Fibroblast of skin of left biceps (primary cell): Measurements from ENCODE around the gene MEX3D.
A peak's percentile ranks its signal among the peaks of the same experiment; 100 is the strongest.
"Not testable (repeated sequence)": the region's sequence is repeated elsewhere in the genome, so short reads cannot be mapped to it uniquely, and the experiment has no call there.

Source experiments
- DNase-seq, 2 experiments: peaks; one replicate each; pipeline ENCODE4 v3.0.0-alpha.2; 2013; ENCODE audit warnings: low read depth in 2 of 2

The MEX3D gene

DNA sequence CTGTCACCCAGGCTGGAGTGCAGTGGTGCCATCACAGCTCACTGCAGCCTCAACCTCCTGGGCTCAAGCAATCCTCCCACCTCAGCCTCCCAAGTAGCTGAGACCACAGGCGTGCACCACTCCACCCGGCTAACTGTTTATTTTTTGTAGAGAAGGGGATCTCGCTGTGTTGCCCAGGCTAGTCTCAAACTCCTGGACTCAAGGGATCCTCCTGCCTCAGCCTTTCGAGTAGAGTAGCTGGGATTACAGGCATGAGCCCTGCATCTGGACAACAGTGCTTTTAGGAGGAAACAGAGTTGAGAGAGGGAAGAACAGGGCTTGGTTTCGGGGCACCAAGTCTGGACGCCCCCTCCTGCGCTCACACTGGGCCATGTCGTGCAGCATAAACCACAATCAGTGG lies 48.3 kb downstream of the MEX3D start:
- not testable (repeated sequence) for DNase-seq

DNA sequence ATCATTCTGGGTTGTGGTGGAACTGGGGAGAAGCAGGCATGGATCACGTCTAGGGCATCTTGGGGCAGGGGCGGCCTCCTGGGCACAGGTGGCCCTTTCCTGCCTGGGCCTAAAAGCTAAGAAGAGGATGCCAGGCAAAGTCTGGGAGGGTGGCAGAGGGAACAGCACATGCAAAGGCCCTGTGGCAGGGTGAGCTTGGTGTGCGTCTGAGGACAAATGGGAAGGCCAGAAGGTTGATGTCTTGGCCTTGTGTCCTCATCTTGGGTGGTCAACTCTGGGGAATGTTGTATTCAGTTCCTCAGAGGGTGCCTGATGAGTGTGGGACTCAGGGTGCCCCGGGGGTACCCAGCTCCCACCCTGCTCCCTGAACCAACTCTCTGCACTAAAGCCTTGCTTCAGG lies 49.7 kb downstream of the MEX3D start:
- no peak for DNase-seq

DNA sequence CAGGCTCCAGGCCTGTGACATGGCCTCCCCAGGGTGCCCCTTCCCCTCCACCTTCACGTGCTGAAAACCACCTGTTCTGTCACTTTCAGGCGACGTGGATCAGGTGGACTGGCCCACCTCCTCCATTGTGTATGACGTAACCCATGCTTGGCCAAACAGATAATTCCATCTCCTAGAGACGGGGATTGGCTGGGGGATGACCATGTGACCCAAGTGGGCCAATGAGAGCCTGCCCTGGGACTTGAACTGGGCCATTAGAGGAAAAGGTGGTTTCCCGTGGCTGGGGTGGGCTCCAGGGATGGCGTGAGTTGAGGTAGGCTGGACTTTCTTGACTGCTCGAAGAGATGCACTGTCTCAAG lies 51.8 kb downstream of the MEX3D start:
- DNase-seq = no peak

DNA sequence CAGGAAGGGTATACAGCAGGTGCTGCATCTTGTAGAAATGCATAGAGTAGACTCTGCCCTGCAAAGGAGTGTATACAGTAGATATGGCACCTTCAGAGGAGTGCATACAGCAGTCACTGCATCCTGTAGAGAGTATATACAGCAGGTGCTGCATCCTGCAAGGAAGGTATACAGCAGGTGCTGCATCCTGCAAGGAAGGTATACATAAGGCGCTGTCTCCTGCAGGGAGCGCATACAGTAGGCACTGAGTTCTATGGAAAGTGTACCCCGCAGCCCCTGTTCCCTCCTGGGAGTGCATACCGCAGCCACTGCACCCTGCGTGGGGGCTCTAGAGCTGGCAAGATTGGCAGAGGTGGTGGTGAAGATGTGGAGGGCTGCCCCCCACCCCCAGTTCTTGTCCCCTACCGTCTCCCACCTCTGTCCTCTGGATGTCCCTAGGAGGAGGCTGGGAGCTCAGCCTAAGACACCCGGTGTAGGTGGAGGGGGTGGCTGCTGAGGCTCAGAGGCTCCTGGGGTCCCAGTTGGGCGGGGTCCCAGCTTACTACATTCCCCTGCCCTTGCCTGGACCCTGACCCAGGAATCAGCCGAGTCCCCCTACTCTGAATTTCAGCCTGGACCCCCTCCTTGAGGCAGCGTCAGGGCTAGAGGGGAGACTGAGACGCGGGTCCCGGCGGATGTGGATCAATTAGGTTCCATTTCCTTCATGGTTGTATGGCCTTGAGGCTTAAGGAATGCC lies 53.0 kb downstream of the MEX3D start:
- DNase-seq = no peak

DNA sequence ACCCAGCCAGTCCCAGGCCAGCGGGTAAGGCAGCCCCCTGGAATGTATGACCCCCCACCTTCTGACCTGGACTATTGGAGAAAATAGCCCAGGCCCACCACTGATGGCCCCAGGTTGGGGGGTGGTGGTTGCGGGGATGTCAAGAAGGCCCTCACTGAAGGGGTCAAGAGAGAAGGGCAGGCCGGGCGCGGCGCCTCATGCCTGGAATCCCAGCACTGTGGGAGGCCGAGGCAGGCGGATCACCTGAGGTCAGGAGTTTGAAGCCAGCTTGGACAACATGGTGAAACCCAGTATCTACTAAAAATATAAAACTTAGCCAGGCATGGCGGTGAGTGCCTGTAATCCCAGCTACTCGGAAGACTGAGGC lies 53.8 kb downstream of the MEX3D start:
- DNase-seq = no peak

DNA sequence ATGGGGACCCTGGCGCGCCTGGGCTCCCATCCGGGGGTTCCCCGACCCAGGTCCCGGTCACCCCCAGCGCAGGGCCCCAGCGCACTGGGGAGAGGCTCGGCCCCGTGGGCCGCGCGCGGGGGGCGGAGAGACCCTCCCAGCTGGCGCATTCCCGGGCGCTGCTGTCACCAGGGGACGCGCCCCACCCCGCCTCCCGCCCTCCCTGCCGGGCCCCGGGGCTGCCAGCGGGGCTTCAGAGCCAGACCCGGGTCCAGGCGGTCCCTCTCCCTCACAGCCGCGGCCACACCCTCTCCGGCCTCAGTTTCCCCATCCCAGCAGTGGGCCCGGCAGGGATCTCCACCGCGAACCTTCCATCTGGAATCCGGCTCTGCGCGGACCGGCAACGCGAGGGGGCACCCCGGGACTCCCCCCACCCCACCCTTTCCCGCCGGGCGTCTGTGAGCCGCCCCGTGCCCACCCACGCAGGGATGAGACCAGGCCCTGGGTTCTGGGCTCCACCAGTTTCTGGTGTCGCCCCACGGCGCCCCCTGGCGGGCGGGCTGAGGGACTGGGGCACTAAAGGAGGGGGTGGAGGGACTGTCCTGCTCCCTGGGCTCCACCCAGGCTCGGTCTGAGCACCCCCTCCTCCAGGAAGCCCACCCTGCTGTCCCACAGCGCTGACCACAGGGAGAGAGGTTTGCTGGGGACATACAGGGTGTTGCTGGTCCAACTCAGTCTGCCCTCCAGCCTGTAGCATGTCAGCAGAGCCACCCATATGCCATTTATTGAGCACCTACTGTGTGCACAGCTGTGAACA lies 54.4 kb downstream of the MEX3D start:
- no peak for DNase-seq

DNA sequence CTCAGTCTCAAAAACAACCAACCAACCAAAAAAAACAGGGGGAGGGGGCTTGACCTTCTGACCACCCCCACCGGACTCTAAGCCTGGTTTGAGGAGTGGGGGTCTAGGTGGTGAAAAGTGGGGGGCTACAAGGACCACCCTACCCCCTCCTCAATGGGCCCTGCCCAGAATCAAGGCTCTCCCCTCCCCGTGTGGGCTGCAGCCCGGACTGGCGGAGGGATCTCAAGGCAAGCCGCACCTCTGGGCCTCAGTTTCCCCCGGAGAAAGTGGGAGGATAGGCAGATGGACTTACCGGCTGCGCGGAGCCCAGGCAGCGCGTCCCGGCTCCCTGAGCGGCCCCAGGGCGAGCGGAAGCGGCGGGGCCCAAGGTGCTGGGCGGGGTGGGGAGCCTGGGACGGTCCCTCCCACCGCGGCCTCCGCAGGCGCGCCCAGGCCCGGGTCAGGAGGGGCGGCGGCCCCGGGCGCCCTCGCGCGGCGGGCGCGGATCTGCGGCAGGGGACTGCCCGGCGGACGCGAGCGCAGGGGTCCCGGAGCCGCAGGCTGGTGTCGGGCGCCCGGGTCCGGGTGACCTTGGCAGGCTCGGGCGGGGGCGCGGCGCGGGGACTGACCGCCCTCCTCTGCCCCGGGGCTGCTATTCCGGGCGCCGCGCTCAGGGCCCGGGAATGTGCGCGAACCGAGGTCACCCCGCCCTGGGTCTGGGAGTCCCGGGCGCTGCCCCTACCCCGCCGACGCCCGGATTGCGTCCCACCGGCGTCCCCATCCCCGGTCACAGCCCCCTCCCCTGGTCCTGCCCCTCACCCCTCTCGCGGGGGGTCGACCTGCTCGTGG lies 55.2 kb downstream of the MEX3D start, which contains the start of gene ADAMTSL5:
Gene ADAMTSL5, minus strand, starts transcription at position 349 of the 828 bp plus-strand sequence. CDS start 2,076 bp downstream, outside the sequence.
- no peak for DNase-seq

DNA sequence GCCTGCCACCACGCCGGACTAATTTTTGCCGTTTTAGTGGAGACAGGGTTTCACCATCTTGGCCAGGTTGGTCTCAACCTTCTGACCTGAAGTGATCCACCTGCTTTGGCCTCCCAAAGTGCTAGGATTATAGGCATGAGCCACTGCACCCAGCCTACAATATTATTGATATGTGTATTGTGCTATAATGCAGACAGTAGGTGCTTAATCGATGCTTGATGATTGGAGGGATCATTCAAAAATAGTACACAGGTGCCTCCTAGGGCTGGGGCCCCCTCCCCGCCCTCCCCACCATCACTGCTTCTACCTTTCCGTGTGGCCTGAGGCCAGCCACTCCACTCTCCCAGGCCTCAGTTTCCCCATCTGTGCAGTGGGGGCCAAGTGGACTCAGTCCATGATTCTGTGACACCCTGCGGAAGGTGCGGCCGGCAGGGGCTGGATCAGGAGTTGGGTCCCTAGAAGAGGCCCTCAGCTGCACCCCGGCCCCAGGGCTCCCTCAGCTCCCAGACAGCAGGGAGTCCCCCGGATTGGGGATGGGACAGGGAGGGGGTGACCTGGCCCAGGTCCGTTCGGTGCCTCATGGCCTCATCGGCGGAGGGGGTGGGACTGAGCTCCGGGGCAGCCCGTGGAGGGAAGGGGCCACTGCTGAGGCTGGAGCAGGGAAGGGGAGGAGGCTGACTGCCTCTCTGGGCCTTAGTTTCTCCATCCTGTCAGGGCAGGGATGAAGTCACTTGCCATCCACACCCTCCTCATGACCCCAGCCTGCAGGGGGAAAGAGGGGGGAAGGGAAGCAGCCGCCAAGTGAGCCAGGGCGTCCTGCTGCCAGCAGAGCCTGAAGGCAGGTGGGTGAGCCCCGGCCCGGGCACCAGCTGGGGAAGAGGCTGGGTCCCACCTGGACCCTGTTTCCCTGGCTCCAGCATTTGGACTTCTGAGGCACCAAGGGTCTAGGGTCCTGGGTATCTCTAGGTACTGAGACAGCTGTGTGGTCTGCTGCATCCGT lies 56.5 kb downstream of the MEX3D start:
- no peak for DNase-seq

DNA sequence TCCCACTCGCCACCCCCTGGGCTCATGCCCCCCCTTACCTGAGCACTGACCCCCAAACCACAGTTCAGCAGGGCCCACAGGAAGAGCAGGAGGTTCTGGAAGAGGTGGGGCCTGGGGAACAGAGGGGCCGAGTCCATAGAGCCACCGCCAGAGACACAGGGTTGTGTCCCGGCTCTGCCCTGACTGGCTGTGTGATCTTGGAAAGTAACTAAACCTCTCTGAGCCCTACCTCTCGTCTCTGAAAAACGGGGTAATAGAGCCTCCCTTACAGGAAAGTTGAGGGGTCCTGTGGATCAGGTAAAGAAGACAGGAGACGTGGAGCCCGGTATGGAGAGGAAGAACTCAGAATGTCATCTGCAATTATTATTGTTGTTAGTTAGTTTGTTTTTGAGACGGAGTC lies 57.3 kb downstream of the MEX3D start:
- no peak for DNase-seq

DNA sequence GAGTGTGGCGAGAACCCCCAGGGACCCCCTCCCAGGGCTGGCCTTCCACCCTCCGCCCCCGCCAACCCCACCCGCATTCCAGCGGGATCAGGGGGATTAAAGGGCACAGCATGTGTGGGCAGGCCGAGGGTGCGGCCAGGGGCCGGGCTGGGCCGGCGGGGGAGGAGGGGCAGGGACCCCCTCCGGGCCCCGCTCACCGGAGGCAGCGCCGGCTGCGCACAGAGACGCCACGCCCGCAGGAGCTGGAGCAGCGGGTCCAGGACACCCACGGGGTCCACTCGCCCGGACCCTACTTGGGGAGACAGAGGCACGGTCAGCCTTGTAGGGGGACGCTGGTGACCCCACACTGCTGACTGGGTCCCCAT lies 57.7 kb downstream of the MEX3D start:
- DNase-seq = no peak

DNA sequence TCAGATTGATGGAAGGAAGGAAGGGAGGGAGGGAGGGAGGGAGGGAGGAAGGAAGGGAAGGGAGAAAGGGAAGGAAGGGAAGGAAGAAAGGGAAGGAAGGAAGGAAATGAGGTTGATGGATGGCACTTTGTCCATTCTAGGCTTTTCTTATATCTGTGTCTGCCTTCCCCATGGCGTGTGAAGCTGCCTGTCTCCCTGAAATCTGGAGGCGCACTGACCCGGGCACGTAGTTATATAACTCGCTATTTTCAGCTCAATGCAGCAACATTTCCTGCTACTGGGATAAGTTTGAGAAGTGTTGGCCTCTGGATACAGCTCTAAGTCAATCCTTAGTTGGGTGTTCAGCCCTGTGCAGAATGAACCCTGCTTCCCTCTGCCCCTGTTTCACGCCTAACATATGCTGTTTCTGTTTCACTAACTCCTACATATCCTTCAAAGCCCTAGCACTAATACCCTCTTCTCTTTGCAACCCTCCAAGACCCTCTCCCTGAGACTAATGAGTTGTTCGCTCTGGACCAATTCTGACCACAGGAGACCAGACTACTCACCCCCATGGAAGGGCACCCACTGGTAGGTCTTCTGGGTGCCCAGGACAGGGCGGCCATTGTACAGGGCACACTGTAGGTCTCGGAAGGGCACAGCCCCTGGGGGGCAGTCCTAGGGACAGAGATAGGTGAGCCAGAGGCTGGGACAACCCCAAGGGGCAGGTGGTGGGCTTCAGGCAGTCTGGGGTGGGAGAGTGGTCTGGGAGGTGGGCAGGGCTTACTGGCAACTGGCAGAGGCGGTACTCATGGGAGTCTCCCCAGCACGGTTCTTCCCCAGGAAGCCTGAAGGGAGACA lies 58.3 kb downstream of the MEX3D start:
- no peak for DNase-seq

DNA sequence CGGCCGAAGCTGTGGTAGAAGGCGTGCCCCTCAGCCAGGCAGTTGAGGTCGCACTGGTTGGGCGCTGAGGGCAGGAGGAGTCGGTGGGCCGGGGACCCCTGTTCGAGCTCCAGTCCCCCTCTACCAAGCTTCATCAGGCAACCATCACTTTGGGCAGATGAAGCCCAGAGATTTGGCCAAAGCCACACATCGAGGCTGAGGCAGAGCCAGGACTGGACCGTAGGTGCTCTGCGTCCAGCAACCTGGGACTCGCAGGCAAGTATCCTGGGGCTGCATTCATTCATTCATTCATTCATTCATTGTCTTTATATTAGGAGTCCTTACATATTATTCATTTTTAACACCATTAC lies 59.6 kb downstream of the MEX3D start:
- no peak for DNase-seq

DNA sequence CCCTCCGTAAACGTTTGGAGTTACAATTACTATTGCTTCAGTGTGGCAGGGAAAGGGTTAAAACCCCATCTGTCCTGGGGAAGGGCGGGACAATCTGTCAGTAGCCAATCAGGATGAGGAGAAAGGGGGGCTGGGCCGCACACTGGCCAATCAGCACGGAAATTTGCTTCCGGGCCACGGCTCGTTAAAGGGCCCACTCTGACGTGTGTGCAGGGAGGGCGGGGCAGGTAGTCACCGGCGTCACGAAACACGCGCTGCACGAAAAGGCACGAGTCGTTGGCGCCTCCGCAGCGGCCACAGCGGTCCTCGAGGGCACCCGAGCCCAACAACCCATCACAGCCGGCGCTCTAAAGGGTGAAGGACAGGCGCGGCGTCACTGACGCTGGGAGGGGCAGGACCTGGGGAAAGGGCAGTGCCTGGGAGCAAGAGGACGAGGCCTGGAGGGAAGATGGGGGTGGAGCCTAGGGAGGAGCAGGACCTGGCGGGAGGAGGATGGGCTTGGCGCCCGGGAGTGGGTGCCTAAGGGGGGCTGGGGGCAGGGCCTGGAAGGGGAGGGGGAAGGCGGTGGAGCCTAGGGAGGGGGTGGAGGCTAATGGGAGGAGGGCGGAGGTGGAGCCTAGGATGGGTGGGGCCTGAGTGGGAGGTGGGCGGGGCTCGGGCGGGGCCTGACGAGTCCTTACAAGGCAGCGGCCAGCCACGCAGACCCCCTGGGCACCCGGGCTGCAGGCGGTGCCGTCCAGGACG lies 60.2 kb downstream of the MEX3D start:
- peak; percentile 89 to 91 for DNase-seq

DNA sequence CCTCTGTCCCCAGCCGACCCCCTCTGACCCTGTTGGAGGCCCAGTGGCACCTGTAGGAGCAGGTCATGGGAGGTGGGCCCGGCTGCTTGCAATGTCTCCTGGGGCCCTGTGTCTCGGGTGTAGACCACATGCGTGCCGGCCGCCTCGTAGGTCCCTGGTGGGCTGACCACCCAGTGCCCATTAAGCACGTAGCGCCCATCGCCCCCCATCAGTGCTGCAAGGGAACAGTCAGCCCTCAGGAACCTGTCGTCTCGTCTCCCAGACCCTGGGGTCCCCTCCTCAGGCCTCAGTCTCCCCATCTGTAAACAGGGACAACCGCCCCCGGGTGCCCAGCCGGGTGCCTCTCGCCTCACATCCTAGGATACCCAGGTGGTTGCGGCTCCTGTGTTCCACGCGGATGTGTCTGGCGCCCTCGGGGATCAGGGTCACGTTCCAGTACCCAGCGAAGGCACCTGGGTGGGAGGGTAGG lies 60.9 kb downstream of the MEX3D start:
- DNase-seq = no peak

DNA sequence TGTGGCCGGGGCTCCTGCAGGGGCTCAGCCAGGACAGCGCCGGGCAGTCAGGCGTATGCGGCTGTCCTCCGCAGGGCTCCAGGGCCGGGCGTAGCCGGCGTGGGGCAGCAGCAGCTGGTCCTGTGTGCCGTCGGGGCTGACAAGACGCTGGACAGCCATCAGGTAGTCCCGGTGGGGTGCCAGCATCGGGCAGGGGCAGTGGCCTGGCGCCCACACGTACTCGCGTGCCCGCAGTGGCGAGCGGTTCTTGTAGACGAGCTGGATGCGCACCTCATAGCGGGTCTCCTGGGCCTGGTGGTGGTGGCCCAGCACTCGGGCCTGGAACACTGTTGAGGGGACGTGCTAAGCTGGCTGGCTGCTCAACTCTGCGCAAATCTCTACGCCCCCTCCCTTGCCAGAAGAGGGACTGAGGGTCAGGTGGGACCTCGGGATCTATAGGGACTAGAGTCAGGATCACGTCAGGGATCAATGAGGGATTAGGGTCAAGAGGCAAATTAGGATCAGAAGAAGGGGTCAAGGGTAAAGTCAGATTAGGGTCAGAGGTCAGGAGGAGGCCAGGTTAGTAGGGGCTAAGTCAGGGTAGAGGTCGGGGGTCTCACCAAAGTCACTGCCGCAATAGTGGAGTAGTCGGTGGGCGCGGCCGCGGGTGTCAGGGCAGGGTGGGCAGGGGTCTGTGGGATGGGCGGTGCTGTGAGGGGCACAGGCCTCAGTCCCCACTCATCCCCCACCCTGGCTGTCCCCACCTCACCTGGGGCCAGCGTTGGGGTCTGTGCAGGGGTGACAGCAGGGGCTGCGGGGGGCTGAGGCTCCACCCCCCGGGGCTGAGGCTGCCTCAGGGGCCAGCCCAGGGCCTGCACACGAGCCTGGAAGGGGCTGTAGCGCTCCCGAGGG lies 61.9 kb downstream of the MEX3D start:
- no peak for DNase-seq

DNA sequence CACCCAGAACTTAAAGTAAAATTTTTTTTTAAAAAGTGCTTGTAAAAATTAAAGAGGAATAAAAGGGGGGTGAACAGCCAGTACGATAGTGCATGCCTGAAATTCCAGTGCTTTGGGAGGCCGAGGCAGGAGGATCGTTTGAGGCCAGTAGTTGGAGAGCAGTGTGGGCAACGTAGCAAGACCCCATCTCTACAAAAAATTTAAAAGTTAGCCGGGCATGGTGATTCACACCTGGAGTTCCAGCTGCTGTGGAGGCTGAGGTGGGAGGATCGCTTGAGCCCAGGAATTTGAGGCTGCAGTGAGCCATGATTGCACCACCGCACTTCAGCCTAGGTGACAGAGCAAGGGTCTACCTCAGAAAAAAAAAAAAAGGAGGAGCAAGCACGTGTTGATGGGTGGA lies 63.1 kb downstream of the MEX3D start:
- DNase-seq = no peak
